ENCODE data around the gene SCT.

DNA sequence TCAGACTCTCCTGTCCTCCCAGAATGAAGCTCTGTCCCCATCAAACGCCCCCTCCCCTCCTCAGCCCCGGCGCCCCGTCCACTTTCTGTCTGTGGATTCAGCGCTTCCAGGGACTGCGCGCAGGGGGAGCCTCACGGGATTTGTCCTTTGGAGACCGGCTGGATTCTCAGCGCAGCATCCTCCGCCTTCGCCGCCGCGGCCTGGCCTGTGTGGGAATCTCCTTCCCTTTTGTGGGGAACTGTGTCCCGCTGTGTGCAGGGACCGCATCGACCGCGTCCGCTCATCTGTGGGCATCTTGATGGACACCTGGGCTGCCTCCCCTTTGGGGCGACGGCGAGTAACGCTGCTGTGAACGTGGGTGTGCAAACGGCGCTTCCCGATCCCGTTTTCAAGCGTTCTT is 1.1 kb upstream of the SCT start:
- TF ChIP-seq, protein P1, sequence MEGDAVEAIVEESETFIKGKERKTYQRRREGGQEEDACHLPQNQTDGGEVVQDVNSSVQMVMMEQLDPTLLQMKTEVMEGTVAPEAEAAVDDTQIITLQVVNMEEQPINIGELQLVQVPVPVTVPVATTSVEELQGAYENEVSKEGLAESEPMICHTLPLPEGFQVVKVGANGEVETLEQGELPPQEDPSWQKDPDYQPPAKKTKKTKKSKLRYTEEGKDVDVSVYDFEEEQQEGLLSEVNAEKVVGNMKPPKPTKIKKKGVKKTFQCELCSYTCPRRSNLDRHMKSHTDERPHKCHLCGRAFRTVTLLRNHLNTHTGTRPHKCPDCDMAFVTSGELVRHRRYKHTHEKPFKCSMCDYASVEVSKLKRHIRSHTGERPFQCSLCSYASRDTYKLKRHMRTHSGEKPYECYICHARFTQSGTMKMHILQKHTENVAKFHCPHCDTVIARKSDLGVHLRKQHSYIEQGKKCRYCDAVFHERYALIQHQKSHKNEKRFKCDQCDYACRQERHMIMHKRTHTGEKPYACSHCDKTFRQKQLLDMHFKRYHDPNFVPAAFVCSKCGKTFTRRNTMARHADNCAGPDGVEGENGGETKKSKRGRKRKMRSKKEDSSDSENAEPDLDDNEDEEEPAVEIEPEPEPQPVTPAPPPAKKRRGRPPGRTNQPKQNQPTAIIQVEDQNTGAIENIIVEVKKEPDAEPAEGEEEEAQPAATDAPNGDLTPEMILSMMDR (IDR thresholded peaks at IDR 0.05) = no peak
- no peak for TF ChIP-seq POLR2AphosphoS5 (IDR thresholded peaks at IDR 0.05; ENCODE audit: insufficient read depth in 1 of 2, low read depth in 1 of 2)
